ENCODE measurements around the gene TMEM117.
"Not testable (repeated sequence)": the region's sequence is repeated elsewhere in the genome, so short reads cannot be mapped to it uniquely, and the experiment has no call there.

The TMEM117 gene

GRCh38 chr12:44029194-44029593 lies 193.3 kb downstream of the TMEM117 start:
- no peak for DNase-seq

GRCh38 chr12:44031472-44032185 lies 195.7 kb downstream of the TMEM117 start:
- no peak for DNase-seq

- no peak for DNase-seq
Measured at GRCh38 chr12:44034906-44035305, 199.0 kb downstream of the TMEM117 start.

- no peak for DNase-seq
Measured at GRCh38 chr12:44036875-44037443, 201.1 kb downstream of the TMEM117 start.

- DNase-seq = no peak
Measured at GRCh38 chr12:44038411-44038810, 202.5 kb downstream of the TMEM117 start.

GRCh38 chr12:44044491-44044890 lies 208.6 kb downstream of the TMEM117 start:
- not testable (repeated sequence) for DNase-seq

GRCh38 chr12:44046732-44047417 lies 211.0 kb downstream of the TMEM117 start:
- no peak for DNase-seq

GRCh38 chr12:44052554-44052953 lies 216.7 kb downstream of the TMEM117 start:
- DNase-seq = no peak

- DNase-seq = no peak
Measured at GRCh38 chr12:44053549-44054127, 217.8 kb downstream of the TMEM117 start.

- DNase-seq = no peak
Measured at GRCh38 chr12:44054281-44054680, 218.4 kb downstream of the TMEM117 start.

- no peak for DNase-seq
Measured at GRCh38 chr12:44058366-44058765, 222.5 kb downstream of the TMEM117 start.

GRCh38 chr12:44059476-44059875 lies 223.6 kb downstream of the TMEM117 start:
- DNase-seq = no peak

GRCh38 chr12:44063671-44064070 lies 227.8 kb downstream of the TMEM117 start:
- no peak for DNase-seq

- DNase-seq = no peak
Measured at GRCh38 chr12:44076871-44077270, 241.0 kb downstream of the TMEM117 start.

- no peak for DNase-seq
Measured at GRCh38 chr12:44077294-44077693, 241.4 kb downstream of the TMEM117 start.

- no peak for DNase-seq
Measured at GRCh38 chr12:44078273-44078672, 242.4 kb downstream of the TMEM117 start.

- DNase-seq = no peak
Measured at GRCh38 chr12:44088647-44089046, 252.8 kb downstream of the TMEM117 start.

- DNase-seq = no peak
Measured at GRCh38 chr12:44091948-44092606, 256.2 kb downstream of the TMEM117 start.

- no peak for DNase-seq
Measured at GRCh38 chr12:44098786-44099185, 262.9 kb downstream of the TMEM117 start.

GRCh38 chr12:44099486-44099885 lies 263.6 kb downstream of the TMEM117 start:
- no peak for DNase-seq

GRCh38 chr12:44100264-44100663 lies 264.4 kb downstream of the TMEM117 start:
- DNase-seq = no peak

GRCh38 chr12:44101475-44101874 lies 265.6 kb downstream of the TMEM117 start:
- no peak for DNase-seq

- no peak for DNase-seq
Measured at GRCh38 chr12:44114906-44115305, 279.0 kb downstream of the TMEM117 start.

All from MV-4-11 (cell line).